ENCODE results near the gene CRELD1. TPM values are rescaled to one million over a fixed set of nuclear protein-coding genes. Genes with fewer than 3 reads are reported as not detected.

Gene CRELD1
- total RNA-seq, 1 experiment from 2014 or later: 15.5 TPM

- Histone ChIP-seq H3K27me3 (ENCODE audit: insufficient read depth, low read length) (no peaks in the 10 kb centered on the region), H3K23me2 (ENCODE audit: insufficient read length, low read depth, low read length, poor library complexity, severe bottlenecking) (no peaks in the 10 kb centered on the region), H3K4ac (ENCODE audit: low read depth, low read length) (no peak overlapping the region), H2AK5ac (ENCODE audit: insufficient read length, low read length) (no peak overlapping the region), H3T11ph (ENCODE audit: low read length) (no peak overlapping the region), H4K20me1 (ENCODE audit: control insufficient read depth, insufficient read depth, insufficient read length) (no peaks in the 10 kb centered on the region), H3K9ac (ENCODE audit: extremely low read depth, insufficient read length, low read length) (no peak overlapping the region), H3K27ac (ENCODE audit: insufficient read length, low read depth, low read length) (no peak overlapping the region), H3K23ac (ENCODE audit: insufficient read length, low read depth, low read length) (no peak overlapping the region), H2BK5ac (ENCODE audit: insufficient read length, low read length) (no peak overlapping the region), H4K91ac (ENCODE audit: insufficient read length, low read depth, low read length) (no peak overlapping the region), H2AFZ (ENCODE audit: low read length) (no peak overlapping the region), H3K9me3 (ENCODE audit: control insufficient read depth, low read depth, low read length) (no peaks in the 10 kb centered on the region), H2BK12ac (ENCODE audit: insufficient read length, low read depth, low read length) (no peak overlapping the region), H4K8ac (replicated peaks; ENCODE audit: insufficient read length, low read depth, low read length) (no peak overlapping the region), H3K14ac (ENCODE audit: insufficient read depth, low read length) (no peak overlapping the region; the same call in 1 of the 2 replicates), H2BK20ac (ENCODE audit: low read depth, low read length, poor library complexity, severe bottlenecking) (no peak overlapping the region), H3K4me1 (ENCODE audit: insufficient read depth, low read length) (no peaks in the 10 kb centered on the region), H3K4me2 (ENCODE audit: insufficient read depth, insufficient read length, low read length) (no peak overlapping the region), H4K5ac (ENCODE audit: insufficient read length, low read depth, low read length) (no peak overlapping the region), H3K18ac (ENCODE audit: insufficient read length, low read depth, low read length) (no peak overlapping the region), H3K79me2 (ENCODE audit: insufficient read depth, low read length) (no peaks in the 10 kb centered on the region), H3K79me1 (ENCODE audit: insufficient read depth, low read depth, low read length, poor library complexity, severe bottlenecking) (no peaks in the 10 kb centered on the region), H2BK120ac (ENCODE audit: low read depth, low read length, poor library complexity, severe bottlenecking) (no peak overlapping the region), H2BK15ac (ENCODE audit: low read depth, low read length) (no peak overlapping the region), H3K56ac (ENCODE audit: insufficient read length, low read depth, low read length) (no peak overlapping the region)
- DNase-seq: no peak
- H3K4me1 Mint-ChIP-seq: 0 out of 4 replicates have a peak, but pooled peaks cover 0 to 4% of the 10 kb centered on the region in 2 experiments
- H3K27me3 Mint-ChIP-seq (ENCODE audit: low read depth): peaks cover 4% of the 10 kb centered on the region
- WGBS (ENCODE audit: extremely low coverage, insufficient read length, low lambda C conversion rate): no CpG with 5 or more reads among the region's 10 CpGs
- H3K36me3 Mint-ChIP-seq (ENCODE audit: insufficient read depth in 1 of 3, low read depth in 3 of 3): peaks cover 2 to 39% (median 21%) of the 10 kb centered on the region in 3 experiments; a peak in 6 of 7 replicates
- no peak overlapping the region for H3K27ac Mint-ChIP-seq
- TF ChIP-seq CTCF (conservative IDR thresholded peaks at IDR 0.05): no peak
- H3K9me3 Mint-ChIP-seq: peaks cover 0 to 2% of the 10 kb centered on the region in 2 experiments; a peak in 2 of 5 replicates
- no peak overlapping the region for H3K4me3 Mint-ChIP-seq
These were observed 7.1 kb downstream of the CRELD1 start for GRCh38 chr3:9940746-9941145.
